ENCODE measurements around the gene LGALS7.
"Not testable (repeated sequence)": the region's sequence is repeated elsewhere in the genome, so short reads cannot be mapped to it uniquely, and the experiment has no call there.

The LGALS7 gene

GRCh38 chr19:38773469-38774177 is at the start of gene LGALS7:
Gene LGALS7 (minus strand): TSS chr19:38773517. CDS start chr19:38773492, 25 bp downstream.
- DNase-seq, result no peak

GRCh38 chr19:38821230-38821825 is 48.0 kb upstream of the LGALS7 start:
- DNase-seq, result not testable (repeated sequence)

DNA sequence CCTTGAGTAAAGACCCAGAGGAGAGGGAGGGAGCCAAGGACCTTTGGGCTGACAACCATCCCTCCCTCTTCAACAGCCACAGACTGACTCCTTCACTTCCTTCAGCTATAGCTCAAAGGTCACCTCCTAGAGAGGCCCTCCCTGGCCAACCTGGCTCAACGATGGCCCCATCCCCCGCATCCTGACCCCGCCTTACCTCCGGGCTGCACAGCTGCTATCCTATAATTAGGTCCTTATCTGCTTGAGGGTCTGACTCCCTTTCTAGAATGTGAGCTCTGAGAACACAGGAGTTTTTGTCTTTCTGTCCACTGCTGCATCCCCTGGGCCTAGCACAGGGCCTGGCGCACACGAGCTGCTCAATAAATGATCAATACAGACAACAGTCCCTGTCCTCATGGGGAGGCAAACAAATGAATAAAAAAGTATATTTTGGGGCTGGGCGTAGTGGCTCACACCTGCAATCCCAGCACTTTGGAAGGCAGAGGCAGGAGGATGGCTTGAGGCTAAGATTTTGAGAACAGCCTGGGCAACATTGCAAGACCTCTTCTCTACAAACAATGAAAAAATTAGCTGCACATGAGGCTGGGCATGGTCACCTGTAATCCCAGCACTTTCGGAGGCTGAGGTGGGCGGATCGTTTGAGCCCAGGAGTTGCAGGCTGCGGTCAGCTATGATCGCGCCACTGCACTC is 46.1 kb upstream of the LGALS7 start:
- no peak for DNase-seq

DNA sequence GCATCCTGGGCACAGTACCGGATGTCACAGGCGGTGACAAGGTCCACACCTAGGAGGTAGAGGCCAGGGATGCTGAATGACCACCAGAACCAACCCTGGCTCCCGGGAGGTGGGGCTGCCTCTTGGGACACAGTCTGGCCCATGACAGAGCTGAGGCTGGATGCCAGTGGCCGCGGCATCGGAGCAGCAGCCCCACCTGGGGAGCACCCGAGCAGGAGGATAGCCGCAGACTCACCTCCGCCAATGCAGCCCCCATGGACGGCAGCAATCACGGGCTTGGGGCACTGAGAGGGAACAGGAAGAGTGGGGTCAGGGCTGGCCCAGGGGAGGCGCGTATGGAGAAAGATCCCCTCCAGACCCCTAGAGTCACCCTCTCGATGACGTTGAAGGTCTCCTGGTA is 43.8 kb upstream of the LGALS7 start:
- no peak for DNase-seq

GRCh38 chr19:38816131-38816750 is 42.9 kb upstream of the LGALS7 start:
- no peak for DNase-seq

DNA sequence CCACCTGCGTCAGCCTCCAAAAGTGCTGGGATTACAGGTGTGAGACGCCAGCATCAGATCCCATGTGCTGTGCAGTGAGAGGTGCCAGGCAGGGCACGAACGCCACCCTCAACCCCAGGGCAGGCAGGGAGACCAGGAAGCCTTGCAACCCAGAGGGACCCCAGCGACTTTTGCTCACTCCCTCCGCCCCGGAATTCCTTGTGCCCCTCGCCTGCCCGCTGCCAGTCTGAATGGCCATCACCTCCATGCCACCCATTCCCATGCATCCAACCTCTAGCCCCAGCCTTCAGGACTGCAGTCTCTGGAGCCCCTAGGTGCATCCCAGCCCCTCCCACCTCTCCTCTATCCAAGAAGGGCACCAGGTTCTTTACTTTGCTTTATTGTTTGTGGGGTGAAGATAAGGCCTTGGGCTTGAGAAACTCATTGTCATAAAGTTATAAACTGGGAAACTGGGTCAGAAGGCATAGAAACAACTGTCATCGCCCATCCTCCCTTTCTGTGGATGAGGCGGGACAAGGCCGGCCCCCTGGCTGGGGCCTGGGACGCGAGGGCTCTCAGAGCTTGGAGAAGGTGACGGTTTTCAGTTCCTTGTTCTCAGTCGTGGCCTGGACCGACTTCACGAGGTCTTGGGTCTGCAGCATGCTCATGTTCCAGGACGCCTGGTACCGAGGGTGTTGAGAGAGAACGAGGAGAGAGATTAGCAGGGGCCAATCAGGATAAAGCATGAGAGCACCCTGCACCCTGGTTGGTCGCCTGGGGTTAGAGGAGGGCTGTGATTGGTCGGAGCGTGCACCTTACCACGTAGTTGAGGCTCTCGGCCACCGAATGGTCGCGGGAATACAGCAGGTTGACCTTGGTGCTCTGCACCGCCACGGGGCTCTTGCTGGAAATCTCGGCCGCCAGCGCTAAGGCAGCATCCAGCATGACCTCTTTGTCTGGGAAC is 42.0 kb upstream of the LGALS7 start:
- DNase-seq, result no peak

- DNase-seq, result not testable (repeated sequence)
Observed at GRCh38 chr19:38813932-38814331, 40.6 kb upstream of the LGALS7 start.

DNA sequence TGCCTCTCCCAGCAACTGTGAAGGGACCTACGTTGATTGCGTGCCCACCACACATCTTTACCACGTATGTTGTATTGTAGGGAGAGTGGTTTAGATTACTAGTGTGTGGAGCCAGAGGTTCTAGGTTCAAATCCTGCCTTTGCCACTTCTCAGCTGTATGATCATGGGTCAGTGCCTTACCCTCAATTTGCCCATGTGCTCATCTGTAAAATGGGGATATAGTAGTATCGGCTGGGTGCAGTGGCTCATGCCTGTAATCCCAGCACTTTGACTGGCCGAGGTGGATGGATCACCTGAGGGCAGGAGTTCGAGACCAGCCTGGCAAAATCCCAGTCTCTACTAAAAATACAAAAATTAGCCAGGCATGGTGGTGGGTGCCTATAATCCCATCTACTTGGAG is 40.0 kb upstream of the LGALS7 start:
- no peak for DNase-seq

DNA sequence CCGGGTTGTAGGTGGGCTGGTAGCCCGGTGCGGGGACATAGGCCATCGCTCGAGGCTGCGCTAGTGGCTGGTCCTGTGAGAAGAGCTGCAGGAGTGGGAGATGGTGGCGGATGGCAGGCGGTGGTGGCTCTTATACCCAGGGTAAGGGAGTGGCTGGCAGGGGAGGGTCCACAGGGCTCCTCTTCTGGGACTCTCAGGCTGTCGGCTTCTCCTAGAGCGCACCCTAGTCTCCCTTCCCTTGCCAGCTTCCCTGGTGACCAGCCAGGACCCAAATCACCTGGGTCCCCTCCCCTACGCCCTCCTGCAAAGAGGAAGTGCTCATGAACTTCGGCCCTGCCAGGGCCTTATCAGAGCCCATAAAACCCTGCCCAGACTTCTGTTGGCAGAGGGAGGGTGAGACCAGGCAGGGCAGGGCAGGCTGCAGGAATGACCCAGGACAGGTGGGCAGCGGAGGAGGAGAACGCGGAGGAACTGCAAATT is 39.6 kb upstream of the LGALS7 start, which contains the start of gene LGALS4:
Gene LGALS4 (minus strand): TSS at position 105 of the 480 bp plus-strand sequence. CDS start 59 bp downstream, at position 46.
- no peak for DNase-seq

DNA sequence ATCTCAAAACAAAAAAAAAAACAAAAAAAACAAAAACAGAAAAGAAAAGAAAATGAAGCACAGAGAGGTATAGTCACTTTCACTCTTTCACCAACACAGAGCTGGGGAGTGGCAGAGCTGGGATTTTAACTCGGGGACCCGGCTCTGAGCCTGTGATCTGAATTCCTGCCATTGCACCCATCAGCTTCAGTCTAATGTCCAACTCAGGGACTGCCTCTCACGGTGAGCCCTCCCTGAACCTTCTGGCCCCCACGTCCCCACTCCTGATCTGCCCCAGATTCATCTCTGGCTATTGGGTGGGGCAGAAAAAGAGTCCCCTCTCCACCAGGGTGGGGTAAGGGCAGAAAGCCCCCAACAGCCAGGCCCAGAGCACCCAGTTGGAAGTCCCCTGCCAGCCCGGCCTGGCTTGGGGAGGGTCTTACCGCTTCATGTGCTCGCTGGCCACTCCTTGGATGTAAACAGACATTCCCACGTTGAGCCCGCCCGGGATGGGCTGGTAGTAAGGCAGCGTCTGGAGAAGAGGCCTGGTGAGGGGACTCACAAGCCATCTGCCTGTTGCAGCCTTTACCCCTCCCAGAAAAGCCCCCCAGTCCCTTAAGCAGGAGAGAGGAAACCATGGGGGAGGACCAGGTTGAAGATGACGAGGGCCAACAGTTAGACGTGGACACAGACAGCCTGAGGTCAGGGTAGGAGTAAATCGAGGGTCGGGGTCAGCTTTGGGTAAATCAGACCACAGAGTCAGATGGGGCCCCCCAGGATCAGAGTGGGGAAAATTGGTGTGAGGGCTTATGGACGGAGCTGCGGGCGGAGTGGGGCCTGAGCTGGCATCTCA is 38.9 kb upstream of the LGALS7 start:
- no peak for DNase-seq

DNA sequence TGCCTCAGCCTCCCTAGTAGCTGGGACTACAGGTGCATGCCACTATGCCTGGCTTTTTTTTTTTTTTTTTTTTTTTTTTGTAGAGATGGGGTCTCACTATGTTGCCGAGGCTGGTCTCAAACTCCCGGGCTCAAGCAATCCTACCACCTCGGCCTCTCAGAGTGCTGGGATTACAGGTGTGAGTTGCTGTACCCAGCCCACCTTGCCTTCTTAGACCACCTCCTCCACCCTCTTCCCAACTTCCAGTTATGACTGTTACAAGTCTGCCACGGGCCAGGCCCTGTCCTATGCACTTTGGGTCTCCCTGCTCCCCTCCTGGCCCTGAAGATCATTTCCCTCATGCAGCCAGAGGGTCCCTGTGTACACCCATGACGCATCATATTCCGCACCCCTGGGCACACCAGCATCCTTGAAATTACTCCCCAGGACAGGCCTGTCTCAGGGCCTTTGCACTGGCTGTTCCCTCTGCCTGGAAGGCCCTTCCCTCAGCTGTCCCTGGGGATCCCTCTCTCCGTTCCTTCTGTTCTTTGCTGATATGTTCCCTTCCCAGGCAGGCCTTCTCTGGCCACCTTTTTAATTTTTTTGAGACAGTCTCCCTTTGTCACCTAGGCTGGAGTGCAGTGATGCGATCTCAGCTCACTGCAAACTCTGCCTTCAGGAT is 36.4 kb upstream of the LGALS7 start:
- no peak for DNase-seq

- no peak for DNase-seq
Observed at GRCh38 chr19:38808741-38809140, 35.4 kb upstream of the LGALS7 start.

DNA sequence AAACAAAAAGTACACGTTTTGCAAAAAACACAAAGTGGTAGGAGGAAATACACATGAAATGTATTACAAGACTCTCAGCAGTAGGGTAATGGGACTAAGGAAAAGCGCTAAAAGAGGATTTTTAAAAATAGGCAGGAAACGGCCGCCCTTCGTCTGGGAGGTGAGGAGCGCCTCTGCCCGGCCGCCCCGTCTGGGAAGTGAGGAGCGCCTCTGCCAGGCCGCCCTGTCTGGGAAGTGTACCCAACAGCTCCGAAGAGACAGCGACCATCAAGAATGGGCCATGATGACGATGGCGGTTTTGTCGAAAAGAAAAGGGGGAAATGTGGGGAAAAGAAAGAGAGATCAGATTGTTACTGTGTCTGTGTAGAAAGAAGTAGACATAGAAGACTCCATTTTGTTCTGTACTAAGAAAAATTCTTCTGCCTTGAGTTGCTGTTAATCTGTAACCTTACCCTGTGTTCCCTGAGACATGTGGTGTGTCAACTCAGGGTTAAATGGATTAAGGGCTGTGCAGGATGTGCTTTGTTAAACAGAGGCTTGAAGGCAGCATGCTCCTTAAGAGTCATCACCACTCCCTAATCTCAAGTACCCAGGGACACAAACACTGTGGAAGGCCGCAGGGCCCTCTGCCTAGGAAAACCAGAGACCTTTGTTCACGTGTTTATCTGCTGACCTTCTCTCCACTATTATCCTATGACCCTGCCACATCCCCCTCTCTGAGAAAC is 34.2 kb upstream of the LGALS7 start:
- DNase-seq, result not testable (repeated sequence)

- DNase-seq, result no peak
Observed at GRCh38 chr19:38806371-38806770, 33.1 kb upstream of the LGALS7 start.

GRCh38 chr19:38805180-38805579 is 31.9 kb upstream of the LGALS7 start:
- DNase-seq, result no peak

GRCh38 chr19:38803543-38803942 is 30.2 kb upstream of the LGALS7 start:
- DNase-seq, result no peak

- no peak for DNase-seq
Observed at GRCh38 chr19:38801359-38802095, 28.2 kb upstream of the LGALS7 start.

GRCh38 chr19:38800577-38801347 is 27.4 kb upstream of the LGALS7 start:
- DNase-seq, result no peak
